Measurements from ENCODE around the gene DHX58.

Gene DHX58

DNA sequence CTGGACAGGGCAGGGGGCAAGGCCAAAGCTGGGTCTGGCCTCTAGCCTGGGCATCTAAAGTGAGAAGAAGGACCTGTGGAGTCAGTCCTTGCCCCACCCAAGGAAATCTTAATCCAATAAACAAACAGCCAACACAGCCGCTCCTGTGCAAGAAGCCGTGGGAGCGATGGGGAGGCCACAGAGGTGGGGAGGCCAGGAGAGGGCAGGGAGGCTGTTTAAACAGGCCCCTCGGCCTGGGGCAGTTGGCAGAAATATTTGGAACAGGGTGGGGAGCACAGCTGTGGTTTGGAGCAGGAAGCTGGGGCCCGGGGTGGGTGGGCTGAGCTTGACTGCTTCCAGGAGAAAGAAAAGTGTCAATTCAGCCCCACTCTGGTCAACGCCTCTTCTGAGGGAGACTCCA lies 19.6 kb downstream of the DHX58 start:
- TF ChIP-seq FOXP2 (optimal IDR thresholded peaks at IDR 0.05; ENCODE audit: borderline replicate concordance, extremely low read depth, extremely low read length, insufficient read depth) (no peak), SIN3A (IDR thresholded peaks at IDR 0.05; ENCODE audit: borderline replicate concordance, insufficient read depth, low read length) (no peak)

DNA sequence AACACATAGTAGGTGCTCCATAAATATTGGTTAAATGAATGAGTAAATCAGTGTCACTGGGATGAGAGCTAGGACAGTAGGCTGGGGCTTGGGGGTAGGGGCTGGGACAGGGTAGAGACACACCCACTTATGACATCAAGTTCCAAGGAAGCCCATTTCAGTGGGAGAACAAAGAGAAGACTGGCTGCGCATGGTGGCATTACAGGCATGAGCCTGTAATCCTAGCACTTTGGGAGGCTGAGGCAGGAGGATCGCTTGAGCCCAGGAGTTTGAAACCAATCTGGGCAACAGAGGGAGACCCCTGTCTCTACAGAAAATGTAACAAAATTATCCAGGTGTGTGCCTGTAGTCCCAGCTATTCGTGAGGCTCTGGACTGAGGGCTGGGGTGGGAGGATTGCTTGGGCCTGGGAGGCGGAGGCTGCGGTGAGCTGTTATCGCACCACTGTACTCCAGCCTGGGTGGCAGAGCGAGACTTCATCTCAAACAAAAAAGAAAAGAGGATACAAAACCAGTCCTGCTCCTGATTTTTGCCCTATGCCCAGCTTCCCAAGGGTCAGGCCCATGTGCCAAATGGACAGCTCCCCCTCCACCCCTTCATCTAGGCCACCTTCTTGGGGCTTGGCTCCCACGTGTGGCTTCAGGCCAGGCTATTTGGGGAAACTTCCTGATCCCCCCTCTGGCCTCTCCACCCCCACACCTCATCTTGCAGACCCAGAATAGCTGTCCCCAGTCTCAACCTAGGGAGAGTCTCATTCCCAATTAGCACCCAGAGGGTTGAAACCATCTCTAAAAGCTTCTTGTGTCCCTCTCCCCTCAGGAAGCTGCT lies 21.3 kb downstream of the DHX58 start:
- TF ChIP-seq SIN3A (IDR thresholded peaks at IDR 0.05; ENCODE audit: borderline replicate concordance, insufficient read depth, low read length) = no peak
- no peak for TF ChIP-seq POLR2AphosphoS5 (IDR thresholded peaks at IDR 0.05; ENCODE audit: low read depth, low read length)
- TF ChIP-seq TAF1 (IDR thresholded peaks at IDR 0.05; ENCODE audit: borderline replicate concordance, insufficient read depth, low read length) = no peak
- no peak for TF ChIP-seq FOXP2 (optimal IDR thresholded peaks at IDR 0.05; ENCODE audit: borderline replicate concordance, extremely low read depth, extremely low read length, insufficient read depth)
- TF ChIP-seq, protein P1, sequence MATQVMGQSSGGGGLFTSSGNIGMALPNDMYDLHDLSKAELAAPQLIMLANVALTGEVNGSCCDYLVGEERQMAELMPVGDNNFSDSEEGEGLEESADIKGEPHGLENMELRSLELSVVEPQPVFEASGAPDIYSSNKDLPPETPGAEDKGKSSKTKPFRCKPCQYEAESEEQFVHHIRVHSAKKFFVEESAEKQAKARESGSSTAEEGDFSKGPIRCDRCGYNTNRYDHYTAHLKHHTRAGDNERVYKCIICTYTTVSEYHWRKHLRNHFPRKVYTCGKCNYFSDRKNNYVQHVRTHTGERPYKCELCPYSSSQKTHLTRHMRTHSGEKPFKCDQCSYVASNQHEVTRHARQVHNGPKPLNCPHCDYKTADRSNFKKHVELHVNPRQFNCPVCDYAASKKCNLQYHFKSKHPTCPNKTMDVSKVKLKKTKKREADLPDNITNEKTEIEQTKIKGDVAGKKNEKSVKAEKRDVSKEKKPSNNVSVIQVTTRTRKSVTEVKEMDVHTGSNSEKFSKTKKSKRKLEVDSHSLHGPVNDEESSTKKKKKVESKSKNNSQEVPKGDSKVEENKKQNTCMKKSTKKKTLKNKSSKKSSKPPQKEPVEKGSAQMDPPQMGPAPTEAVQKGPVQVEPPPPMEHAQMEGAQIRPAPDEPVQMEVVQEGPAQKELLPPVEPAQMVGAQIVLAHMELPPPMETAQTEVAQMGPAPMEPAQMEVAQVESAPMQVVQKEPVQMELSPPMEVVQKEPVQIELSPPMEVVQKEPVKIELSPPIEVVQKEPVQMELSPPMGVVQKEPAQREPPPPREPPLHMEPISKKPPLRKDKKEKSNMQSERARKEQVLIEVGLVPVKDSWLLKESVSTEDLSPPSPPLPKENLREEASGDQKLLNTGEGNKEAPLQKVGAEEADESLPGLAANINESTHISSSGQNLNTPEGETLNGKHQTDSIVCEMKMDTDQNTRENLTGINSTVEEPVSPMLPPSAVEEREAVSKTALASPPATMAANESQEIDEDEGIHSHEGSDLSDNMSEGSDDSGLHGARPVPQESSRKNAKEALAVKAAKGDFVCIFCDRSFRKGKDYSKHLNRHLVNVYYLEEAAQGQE (IDR thresholded peaks at IDR 0.05; ENCODE audit: insufficient read depth in 1 of 2, low read depth in 2 of 2, low read length in 2 of 2) = no peak

GRCh38 chr17:42088736-42089135 lies 23.8 kb downstream of the DHX58 start:
- no peak for TF ChIP-seq POLR2AphosphoS5 (IDR thresholded peaks at IDR 0.05; ENCODE audit: low read depth, low read length)
- TF ChIP-seq, protein P1 (IDR thresholded peaks at IDR 0.05; ENCODE audit: insufficient read depth in 1 of 2, low read depth in 2 of 2, low read length in 2 of 2) = no peak
- TF ChIP-seq FOXP2 (optimal IDR thresholded peaks at IDR 0.05; ENCODE audit: borderline replicate concordance, extremely low read depth, extremely low read length, insufficient read depth) = no peak
- TF ChIP-seq TAF1 (IDR thresholded peaks at IDR 0.05; ENCODE audit: borderline replicate concordance, insufficient read depth, low read length) = no peak
- TF ChIP-seq SIN3A (IDR thresholded peaks at IDR 0.05; ENCODE audit: borderline replicate concordance, insufficient read depth, low read length) = no peak

- TF ChIP-seq, protein P1 (IDR thresholded peaks at IDR 0.05; ENCODE audit: insufficient read depth in 1 of 2, low read depth in 2 of 2, low read length in 2 of 2) = no peak
- TF ChIP-seq FOXP2 (optimal IDR thresholded peaks at IDR 0.05; ENCODE audit: borderline replicate concordance, extremely low read depth, extremely low read length, insufficient read depth) (no peak), TAF1 (IDR thresholded peaks at IDR 0.05; ENCODE audit: borderline replicate concordance, insufficient read depth, low read length) (no peak), SIN3A (IDR thresholded peaks at IDR 0.05; ENCODE audit: borderline replicate concordance, insufficient read depth, low read length) (no peak)
Measured at GRCh38 chr17:42087736-42088705, 24.5 kb downstream of the DHX58 start.

GRCh38 chr17:42087042-42087701 lies 25.3 kb downstream of the DHX58 start:
- TF ChIP-seq SIN3A (IDR thresholded peaks at IDR 0.05; ENCODE audit: borderline replicate concordance, insufficient read depth, low read length) (no peak), FOXP2 (optimal IDR thresholded peaks at IDR 0.05; ENCODE audit: borderline replicate concordance, extremely low read depth, extremely low read length, insufficient read depth) (no peak), TAF1 (IDR thresholded peaks at IDR 0.05; ENCODE audit: borderline replicate concordance, insufficient read depth, low read length) (no peak), POLR2AphosphoS5 (IDR thresholded peaks at IDR 0.05; ENCODE audit: low read depth, low read length) (no peak)
- TF ChIP-seq, protein P1 (IDR thresholded peaks at IDR 0.05; ENCODE audit: insufficient read depth in 1 of 2, low read depth in 2 of 2, low read length in 2 of 2) = no peak

All from PFSK-1 (cell line).